MM.1S (cell line): Measurements from ENCODE around the gene PIEZO2.

Experiments
- CTCF ChIP-seq: fragments of 300-600 bp; sonication (generic); IDR thresholded peaks from 2 replicates; pipeline ENCODE4 v1.5.1; 2016; ENCODE audit warnings: antibody characterized with exemption, low read length, mixed read lengths
- EZH2 ChIP-seq: fragments of 300-600 bp; sonication (generic); optimal IDR thresholded peaks from 2 replicates; pipeline ENCODE3; 2017; ENCODE audit warnings: low read depth, mild to moderate bottlenecking, antibody characterized with exemption, low read length, mixed read lengths

DNA sequence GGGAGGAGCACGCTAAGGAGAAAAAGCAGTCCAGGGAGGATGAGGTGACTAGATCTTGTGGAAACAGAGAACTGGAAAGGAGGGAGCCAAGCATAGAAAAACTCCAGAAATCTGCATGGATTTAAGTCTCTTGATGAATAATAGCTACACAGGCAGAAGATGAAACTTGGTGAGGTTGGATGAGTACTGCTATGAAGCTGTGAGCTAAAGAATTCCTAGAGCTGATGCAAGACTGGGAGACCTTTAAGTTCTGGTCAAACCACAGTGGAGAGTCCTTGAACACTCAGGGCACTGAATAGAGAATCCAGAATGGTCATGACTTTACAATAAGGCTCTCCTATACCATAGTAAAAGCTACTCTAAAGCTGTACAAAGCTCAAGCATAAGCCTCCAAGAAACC, 18.4 kb upstream of the PIEZO2 start:
- no peak for TF ChIP-seq EZH2
- TF ChIP-seq CTCF: no peak
